HG03045 (cell line): ENCODE data around the gene GGA1.
A peak's percentile ranks its signal among the peaks of the same experiment; 100 is the strongest.

ENCODE experiments used
- ATAC-seq: cut with Tn5 transposase; IDR thresholded peaks from one replicate; pipeline ENCODE4 v1.9.1; 2021; ENCODE audit warnings: mild to moderate bottlenecking, moderate library complexity; ENCODE audit not compliant: unreplicated experiment

Gene GGA1

DNA sequence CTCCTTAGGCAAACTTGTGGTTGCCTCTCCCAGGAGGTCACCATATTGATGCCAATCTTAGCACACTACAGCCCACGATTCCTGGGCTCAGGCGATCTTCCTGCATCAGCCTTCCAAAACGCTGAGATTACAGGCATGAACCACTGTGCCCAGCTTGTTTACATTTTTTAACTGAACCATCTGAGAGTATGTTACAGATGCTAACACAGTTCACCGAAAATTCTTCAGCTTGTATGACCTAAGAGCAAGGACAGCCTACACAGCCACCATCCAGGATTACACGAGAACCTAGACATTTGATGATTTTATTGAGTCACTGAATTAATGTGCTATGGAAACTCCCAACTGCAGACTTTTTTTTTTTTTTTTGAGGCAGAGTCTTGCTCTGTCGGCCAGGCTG is 61.0 kb downstream of the GGA1 start:
- no peak for ATAC-seq

DNA sequence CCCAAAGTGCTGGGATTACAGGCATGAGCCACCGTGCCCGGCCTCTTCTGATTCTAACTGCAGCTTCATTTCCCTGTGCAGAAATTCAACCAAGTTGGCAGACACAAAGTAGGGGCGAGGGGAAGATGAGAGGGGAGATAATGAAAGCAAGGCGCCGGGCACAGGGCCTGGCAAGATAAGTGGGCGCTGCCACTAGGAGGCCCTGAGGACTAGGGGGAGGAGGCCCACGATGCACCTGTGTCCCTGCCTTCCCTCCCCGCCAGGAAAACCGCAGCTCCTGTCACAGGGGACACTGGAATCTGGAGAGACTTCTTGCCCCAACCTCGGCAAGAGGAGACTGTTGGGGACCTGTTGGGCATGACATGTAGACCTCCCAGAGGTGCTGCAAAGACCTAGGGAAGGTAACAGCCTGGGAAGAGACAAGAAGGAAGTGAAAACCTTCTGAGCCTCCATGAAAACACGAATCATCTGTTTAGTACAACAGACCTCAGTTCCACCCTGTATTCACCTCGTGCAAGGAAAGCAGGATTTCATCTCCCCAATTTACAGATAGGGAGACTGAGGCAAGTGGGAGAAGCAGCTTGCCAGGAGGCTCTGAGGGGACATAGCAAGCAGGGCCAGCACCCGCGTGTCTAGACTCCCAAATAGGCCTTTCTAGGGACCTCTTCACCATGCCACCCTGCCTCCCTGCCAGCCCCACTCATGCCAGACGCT is 63.7 kb downstream of the GGA1 start:
- ATAC-seq, result no peak

DNA sequence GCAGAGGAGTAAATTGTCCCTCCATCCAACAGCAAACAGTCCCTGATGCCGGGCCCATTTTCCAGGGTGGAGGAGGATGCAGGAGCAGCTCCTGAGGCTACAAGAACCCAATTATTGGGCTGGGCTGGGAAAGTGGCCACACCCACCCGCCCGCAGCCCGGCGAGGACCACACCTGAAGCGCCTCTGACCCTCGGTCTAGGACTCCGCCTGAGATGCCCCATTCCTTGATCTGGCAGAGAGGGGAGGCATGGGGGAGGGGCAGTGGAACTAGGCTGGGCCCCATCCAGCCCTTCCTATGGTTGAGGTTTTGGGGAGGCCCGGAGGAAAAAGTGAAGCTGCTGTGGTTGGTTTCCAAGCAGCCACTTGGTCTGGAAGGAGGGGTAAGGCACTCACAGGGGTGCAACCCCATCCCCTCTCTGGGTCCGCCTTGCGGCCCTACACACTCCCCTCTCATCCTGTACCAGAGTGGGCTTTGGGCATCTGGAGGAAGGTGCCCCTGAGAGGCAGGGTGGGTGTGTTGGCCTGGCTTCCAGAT is 64.4 kb downstream of the GGA1 start:
- no peak for ATAC-seq

DNA sequence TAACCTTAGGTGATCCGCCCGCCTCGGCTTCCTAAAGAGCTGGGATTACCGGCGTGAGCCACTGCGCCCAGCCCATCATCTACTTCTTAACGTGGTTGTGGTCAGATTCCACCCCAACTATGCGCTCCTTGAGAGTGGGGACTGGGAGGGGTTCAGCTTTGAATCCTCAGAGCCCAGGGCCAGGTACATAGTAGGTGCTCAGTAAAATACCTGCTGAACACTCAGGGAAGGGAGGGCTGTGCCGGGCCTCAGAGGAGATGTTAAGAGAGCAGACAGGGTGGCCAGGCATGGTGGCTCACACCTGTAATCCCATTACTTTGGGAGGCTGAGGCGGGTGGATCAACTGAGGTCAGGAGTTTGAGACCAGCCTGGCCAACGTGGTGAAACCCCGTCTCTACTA is 65.6 kb downstream of the GGA1 start:
- ATAC-seq, result no peak

DNA sequence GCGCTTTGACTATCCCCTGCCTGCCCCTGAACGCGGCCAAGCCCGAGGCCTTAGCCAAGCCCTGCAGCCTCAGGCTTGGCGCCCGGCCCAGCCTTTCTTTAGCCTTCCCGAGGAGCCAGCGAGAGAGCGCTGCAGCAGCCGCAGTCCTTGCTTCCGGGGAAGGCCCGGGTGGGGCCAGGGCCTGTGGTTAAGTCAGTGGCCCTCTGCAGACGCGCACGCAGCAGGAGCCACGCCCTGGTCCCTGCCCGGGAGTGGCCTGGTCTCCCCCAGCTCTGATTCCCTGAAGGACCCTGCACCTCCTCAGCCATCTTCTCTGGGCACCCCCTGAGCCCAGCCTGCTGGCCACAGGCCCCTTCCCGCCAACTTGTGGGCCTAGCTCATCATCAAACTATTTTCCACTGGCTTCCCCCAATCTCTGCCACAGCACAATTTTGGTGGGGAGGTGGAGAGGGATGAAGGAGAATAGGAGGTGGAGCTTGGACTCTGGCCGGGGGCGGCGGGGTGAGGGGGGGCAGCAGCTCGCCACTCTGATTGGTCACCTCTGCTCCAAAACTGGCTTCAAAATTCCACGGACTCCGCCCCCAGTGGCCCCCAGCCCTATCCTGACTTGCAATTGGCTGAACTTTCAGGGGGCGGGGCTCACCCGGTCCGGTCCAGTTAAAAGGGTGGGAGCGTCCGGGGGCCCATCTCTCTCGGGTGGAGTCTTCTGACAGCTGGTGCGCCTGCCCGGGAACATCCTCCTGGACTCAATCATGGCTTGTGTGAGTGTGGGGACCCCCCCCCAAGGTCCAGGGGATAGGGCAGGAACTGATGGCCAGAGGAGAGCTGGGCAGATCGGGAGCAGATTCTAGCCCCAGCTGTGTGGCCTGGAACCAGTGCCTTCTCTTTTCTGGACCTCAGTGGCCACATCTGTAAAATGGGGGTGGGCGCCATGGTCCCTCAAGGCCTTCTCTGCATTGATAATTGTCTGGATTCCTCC is 66.6 kb downstream of the GGA1 start, which contains the start of gene LGALS1:
LGALS1 (plus strand) TSS at position 686 of the 979 bp plus-strand sequence; CDS start at position 753, 67 bp downstream.
- ATAC-seq, result peak; percentile 46

DNA sequence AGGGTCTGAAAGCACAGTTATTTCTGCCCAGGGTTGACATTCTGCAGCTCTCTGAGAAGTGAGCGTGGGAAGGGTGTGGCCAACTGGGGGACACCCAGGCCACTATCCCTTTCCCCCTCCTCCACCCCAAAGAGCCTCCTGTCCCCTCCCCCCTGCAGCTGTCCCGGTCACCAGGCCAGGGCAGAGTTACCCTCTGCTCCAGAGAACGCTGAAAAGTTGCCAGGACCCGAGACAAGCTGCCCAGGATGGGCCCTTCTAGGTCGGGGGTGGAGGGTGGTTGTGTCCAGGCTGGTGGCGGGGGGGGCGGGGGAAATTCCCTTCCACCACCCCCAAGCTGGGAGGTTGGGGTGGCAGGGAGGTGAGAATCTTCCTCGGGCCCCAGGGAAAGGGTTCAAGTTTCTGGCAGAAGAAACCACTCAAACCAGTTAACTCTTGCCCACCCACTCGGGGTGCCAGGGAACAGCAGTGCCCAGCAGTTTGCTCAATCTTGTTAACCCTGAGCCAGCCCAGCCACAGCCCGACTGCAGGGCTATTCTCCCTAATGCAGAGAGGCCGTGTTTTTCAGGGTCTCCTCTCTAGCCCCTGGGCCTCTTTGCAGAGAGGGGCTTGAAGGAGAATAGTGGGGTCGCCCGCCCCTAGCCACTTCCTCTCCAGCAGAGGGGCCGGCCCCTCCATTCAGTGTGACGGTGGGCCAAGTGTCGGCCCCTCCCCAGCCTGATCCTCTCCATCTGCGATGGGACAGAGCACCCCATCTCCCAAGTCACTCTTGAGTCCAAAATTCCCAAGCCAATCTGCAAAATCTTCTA is 67.5 kb downstream of the GGA1 start:
- ATAC-seq, result no peak

DNA sequence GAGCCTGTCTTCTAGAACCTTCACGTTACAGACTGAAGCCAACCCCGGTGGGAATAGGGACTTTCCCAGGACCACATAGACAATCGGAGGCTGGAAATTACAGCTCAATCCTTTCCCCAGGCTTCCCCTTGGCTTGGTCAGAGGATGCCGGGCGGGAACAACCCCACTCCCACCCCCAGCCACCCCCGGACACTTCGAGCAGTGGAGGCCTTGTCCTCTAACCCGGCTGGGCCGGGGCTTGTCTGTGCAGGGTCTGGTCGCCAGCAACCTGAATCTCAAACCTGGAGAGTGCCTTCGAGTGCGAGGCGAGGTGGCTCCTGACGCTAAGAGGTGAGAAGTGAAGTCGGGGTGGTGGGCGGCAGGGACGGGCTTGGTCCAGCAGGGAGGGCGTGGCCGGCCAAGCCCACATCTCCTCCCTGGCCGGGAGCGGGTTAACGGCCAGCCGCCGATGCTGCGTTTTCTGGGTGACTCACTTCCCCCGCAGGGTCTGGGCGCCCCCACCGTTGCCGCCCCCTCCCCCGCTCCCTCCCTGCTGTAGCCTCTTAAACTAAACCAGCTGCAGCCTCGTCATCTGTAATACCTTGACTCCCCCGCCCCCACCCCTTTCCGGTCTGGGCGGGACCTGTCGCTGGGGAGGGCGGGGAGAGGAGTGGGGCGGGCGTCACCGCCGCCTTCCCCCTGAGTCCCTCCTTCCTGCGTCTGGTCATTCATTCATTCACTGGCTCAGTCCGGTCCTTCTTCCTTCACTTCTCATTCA is 68.3 kb downstream of the GGA1 start:
- peak; percentile 43 for ATAC-seq

DNA sequence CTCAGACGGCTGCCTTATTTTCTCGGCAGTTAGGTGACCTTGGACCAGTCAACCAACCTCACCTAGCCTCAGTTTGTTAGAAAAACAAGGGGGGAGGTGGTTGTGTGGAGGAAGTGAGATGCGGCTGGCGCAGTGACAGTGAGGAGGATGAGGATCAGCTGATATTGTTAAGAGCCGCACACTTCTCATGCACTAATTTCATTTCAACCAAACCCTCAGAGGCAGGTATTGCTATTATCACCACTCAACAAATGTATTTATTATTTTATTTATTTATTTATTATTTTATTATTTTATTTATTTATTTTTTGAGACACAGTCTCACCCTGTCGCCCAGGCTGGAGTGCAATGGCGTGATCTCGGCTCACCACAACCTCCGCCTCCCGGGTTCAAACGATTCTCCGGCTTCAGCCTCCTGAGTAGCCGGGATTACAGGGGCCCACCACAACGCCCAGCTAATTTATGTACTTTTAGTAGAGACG is 68.9 kb downstream of the GGA1 start:
- no peak for ATAC-seq

DNA sequence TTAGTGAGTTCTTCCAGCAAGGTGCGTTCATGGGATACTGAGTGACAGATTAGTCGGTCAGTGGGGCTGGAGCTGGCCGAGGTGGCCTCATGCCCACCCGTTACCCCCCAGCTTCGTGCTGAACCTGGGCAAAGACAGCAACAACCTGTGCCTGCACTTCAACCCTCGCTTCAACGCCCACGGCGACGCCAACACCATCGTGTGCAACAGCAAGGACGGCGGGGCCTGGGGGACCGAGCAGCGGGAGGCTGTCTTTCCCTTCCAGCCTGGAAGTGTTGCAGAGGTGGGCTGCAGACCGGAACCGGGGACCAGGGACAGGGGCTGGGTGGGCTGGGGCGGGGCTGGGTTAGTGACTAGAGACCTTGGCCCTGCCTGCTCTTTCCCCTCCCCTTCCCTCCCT is 69.7 kb downstream of the GGA1 start:
- no peak for ATAC-seq

DNA sequence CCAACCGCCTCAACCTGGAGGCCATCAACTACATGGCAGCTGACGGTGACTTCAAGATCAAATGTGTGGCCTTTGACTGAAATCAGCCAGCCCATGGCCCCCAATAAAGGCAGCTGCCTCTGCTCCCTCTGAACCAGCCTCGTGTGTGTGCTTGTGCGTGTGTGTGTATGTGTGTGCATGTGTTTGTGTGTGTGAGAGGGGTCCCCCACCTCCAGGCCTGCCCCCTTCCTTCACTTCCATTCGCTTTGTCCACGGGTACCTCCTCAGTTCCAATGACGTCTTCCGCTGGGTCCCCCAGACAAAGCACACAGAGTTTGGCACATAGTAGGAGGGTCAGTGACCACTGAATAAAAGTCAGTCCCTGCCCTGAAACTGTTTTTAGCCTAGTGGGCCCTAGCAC is 71.0 kb downstream of the GGA1 start:
- no peak for ATAC-seq

DNA sequence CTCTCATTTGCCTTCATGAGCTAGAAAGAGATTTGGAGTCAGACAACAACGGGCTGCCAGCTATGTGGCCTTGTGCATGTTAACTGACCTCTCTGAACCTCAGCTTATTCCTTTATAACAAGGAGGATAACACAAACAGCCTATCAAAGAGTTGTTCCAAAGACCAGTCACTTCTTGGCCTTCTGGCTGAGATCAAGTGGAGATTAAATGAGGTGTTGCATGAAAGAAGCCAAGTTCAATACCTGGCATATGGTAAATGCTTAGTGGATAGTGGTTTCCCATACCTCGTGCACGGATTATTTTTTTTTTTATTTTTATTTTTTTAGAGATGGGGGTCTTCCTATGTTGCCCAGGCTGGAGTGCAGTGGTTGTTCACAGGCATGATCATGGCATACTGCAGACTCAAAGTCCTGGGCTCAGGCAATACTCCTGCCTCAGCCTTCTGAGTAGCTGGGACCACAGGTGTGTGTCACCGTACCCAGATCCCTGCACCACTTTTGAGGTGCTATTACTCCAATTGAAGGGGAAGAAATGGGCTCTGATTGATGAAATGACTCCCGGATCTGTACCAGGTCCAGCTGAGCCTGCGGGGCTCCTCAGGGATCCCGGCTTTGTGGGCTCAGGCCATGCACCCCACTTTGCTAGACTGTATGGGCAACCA is 71.7 kb downstream of the GGA1 start:
- ATAC-seq, result no peak

DNA sequence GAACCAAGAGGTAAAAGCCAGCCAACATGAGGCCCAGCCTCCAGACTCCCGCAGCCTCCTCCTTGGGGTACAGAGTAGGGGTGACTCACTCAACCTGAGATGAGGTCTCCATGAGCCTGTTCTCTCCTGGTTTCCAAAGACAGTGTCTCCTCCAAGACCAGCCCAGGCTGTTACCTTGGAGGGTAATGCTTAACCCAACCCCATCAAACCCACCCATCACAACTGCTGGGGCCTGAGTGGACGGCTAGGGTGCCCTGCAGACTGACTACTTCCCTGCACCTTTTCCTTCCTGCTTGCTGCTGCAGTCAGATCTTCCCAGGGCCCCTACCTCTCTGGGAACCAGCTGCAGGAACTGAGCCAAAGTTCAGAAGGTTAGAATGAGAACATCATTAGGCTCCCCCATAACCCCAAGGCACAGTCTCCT is 72.4 kb downstream of the GGA1 start:
- ATAC-seq, result no peak

DNA sequence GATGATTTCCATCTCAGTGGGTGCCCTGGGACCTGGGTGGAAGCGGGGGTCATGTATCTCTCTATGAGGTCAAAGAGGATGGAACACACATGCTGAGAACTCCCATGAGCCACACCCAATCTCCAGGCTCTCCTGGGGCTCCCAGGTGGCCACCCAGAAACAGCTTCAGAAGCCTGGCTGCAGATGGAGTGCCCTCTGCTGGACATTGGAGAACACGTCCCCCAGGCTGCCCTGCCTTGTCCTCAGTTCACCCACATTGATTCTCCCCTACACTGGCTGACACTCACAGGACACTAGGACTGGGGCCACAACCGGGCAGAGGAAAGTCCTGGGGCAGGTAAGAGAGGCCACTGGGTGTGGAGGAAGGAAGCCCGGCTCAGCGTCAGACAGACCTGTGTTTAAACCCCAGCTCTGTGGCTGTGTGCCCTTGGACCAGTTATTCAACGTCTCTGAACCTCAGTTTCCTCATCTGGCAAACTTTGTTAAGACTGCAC is 73.0 kb downstream of the GGA1 start:
- ATAC-seq, result no peak
